SJSA1 (cell line): Measurements from ENCODE around the gene ZNF592. TPM values are rescaled to one million over a fixed set of nuclear protein-coding genes. Genes with fewer than 3 reads are reported as not detected.
"Not testable (repeated sequence)": the region's sequence is repeated elsewhere in the genome, so short reads cannot be mapped to it uniquely, and the experiment has no call there.

Experiments used
- DNase-seq, 2 experiments: peaks; one replicate each; pipeline ENCODE4 v3.0.0-alpha.2; 2015 to 2020; ENCODE audit warnings: low spot score in 2 of 2, low read depth in 1 of 2
- H3K27ac ChIP-seq: fragments of 250-450 bp; sonication (Bioruptor Pico); 2 replicates; pipeline ENCODE4 v1.5.1; 2020; ENCODE audit warnings: mild to moderate bottlenecking, moderate library complexity
- H3K27me3 ChIP-seq: fragments of 250-450 bp; sonication (Bioruptor Pico); replicated peaks from 2 replicates; pipeline ENCODE4 v1.5.1; 2020; ENCODE audit warnings: mild to moderate bottlenecking, moderate library complexity
- H3K36me3 ChIP-seq: fragments of 250-450 bp; sonication (Bioruptor Pico); 2 replicates; pipeline ENCODE4 v1.5.1; 2020; ENCODE audit warnings: mild to moderate bottlenecking
- H3K4me1 ChIP-seq: fragments of 250-450 bp; sonication (Bioruptor Pico); replicated peaks from 2 replicates; pipeline ENCODE4 v1.6.1; 2021; ENCODE audit warnings: mild to moderate bottlenecking
- H3K4me3 ChIP-seq: fragments of 250-450 bp; sonication (Bioruptor Pico); 2 replicates; pipeline ENCODE4 v1.5.1; 2020; ENCODE audit warnings: mild to moderate bottlenecking
- H3K9me3 ChIP-seq: fragments of 250-450 bp; sonication (Bioruptor Pico); replicated peaks from 2 replicates; pipeline ENCODE4 v1.5.1; 2020; ENCODE audit warnings: mild to moderate bottlenecking
- total RNA-seq: library from RNA; depleted of rRNA; stranded (reverse); fragments of >200 nt; shearing (Covaris generic); gene quantifications from 2 replicates; pipeline ENCODE4 v1.2.3, GENCODE V29; 2014

ZNF592 gene
- total RNA-seq, 1 experiment from 2014 or later: 10.4 TPM

GRCh38 chr15:84734794-84735479, 13.5 kb upstream of the ZNF592 start:
- Histone ChIP-seq H3K4me3 (no peak overlapping the region), H3K27ac (no peak overlapping the region), H3K27me3 (no peaks in the 10 kb centered on the region), H3K4me1 (peaks cover 20% of the 10 kb centered on the region), H3K36me3 (no peaks in the 10 kb centered on the region), H3K9me3 (no peaks in the 10 kb centered on the region)
- peak; percentile 18 to 49 for DNase-seq

- DNase-seq, H3K27me3 ChIP-seq, H3K36me3 ChIP-seq, H3K9me3 ChIP-seq, H3K4me3 ChIP-seq, H3K27ac ChIP-seq: not testable (repeated sequence)
- peaks cover 20% of the 10 kb centered on the region for H3K4me1 ChIP-seq
Measured at GRCh38 chr15:84735480-84736061, 12.8 kb upstream of the ZNF592 start.

- Histone ChIP-seq H3K4me3 (no peak overlapping the region), H3K4me1 (peaks cover 20% of the 10 kb centered on the region), H3K27ac (no peak overlapping the region), H3K9me3 (no peaks in the 10 kb centered on the region), H3K36me3 (no peaks in the 10 kb centered on the region), H3K27me3 (no peaks in the 10 kb centered on the region)
- DNase-seq: no peak
Measured at GRCh38 chr15:84736375-84736774, 12.0 kb upstream of the ZNF592 start.

GRCh38 chr15:84737005-84737404, 11.4 kb upstream of the ZNF592 start:
- H3K36me3 ChIP-seq: no peaks in the 10 kb centered on the region
- no peaks in the 10 kb centered on the region for H3K27me3 ChIP-seq
- no peak overlapping the region for H3K4me3 ChIP-seq
- peaks cover 20% of the 10 kb centered on the region for H3K4me1 ChIP-seq
- H3K9me3 ChIP-seq: no peaks in the 10 kb centered on the region
- no peak for DNase-seq
- H3K27ac ChIP-seq: no peak overlapping the region

- DNase-seq: no peak
- Histone ChIP-seq H3K27me3 (no peaks in the 10 kb centered on the region), H3K4me1 (peaks cover under 1% of the 10 kb centered on the region), H3K4me3 (no peak overlapping the region), H3K27ac (no peak overlapping the region), H3K36me3 (no peaks in the 10 kb centered on the region), H3K9me3 (no peaks in the 10 kb centered on the region)
Measured at GRCh38 chr15:84740691-84741090, 7.7 kb upstream of the ZNF592 start.

GRCh38 chr15:84741121-84741520, 7.3 kb upstream of the ZNF592 start:
- Histone ChIP-seq H3K4me3 (no peak overlapping the region), H3K27me3 (no peaks in the 10 kb centered on the region), H3K36me3 (no peaks in the 10 kb centered on the region), H3K4me1 (no peaks in the 10 kb centered on the region), H3K9me3 (no peaks in the 10 kb centered on the region), H3K27ac (no peak overlapping the region)
- no peak for DNase-seq

- H3K36me3 ChIP-seq: peaks cover 3% of the 10 kb centered on the region
- H3K9me3 ChIP-seq: no peaks in the 10 kb centered on the region
- no peaks in the 10 kb centered on the region for H3K27me3 ChIP-seq
- H3K27ac ChIP-seq: peak overlapping the region; percentile 80
- peak overlapping the region; percentile 95 for H3K4me3 ChIP-seq
- peaks cover 18% of the 10 kb centered on the region for H3K4me1 ChIP-seq
- peak; percentile 75 to 77 for DNase-seq
Measured at GRCh38 chr15:84747416-84748273, 747 bp upstream of the ZNF592 start.

- H3K36me3 ChIP-seq: peaks cover 16% of the 10 kb centered on the region
- peak overlapping the region; percentile 95 for H3K4me3 ChIP-seq
- H3K9me3 ChIP-seq: no peaks in the 10 kb centered on the region
- H3K27me3 ChIP-seq: no peaks in the 10 kb centered on the region
- DNase-seq: peak; percentile 49 to 53
- H3K4me1 ChIP-seq: peaks cover 22% of the 10 kb centered on the region
- peak overlapping the region; percentile 59 for H3K27ac ChIP-seq
Measured at GRCh38 chr15:84749111-84749991, 959 bp downstream of the ZNF592 start.

GRCh38 chr15:84750583-84751092, 2.2 kb downstream of the ZNF592 start:
- H3K4me3 ChIP-seq: no peak overlapping the region
- no peak for DNase-seq
- H3K9me3 ChIP-seq: no peaks in the 10 kb centered on the region
- peaks cover 16% of the 10 kb centered on the region for H3K36me3 ChIP-seq
- no peaks in the 10 kb centered on the region for H3K27me3 ChIP-seq
- no peak overlapping the region for H3K27ac ChIP-seq
- peaks cover 22% of the 10 kb centered on the region for H3K4me1 ChIP-seq

- H3K36me3 ChIP-seq: peaks cover 16% of the 10 kb centered on the region
Measured at GRCh38 chr15:84751721-84752120, 3.3 kb downstream of the ZNF592 start.

GRCh38 chr15:84752195-84752594, 3.8 kb downstream of the ZNF592 start:
- H3K36me3 ChIP-seq: peaks cover 16% of the 10 kb centered on the region

More at GRCh38 chr15:84751721-84752120, 3.3 kb downstream of the ZNF592 start:
- not testable (repeated sequence) for H3K4me3 ChIP-seq, H3K9me3 ChIP-seq, H3K27ac ChIP-seq, H3K27me3 ChIP-seq, DNase-seq
- peaks cover 22% of the 10 kb centered on the region for H3K4me1 ChIP-seq

GRCh38 chr15:84752700-84753099, 4.3 kb downstream of the ZNF592 start:
- no peak overlapping the region for H3K27ac ChIP-seq
- no peak for DNase-seq
- no peaks in the 10 kb centered on the region for H3K27me3 ChIP-seq
- no peaks in the 10 kb centered on the region for H3K9me3 ChIP-seq
- H3K4me3 ChIP-seq: no peak overlapping the region
- H3K36me3 ChIP-seq: peaks cover 16% of the 10 kb centered on the region
- peaks cover 16% of the 10 kb centered on the region for H3K4me1 ChIP-seq

More at GRCh38 chr15:84752195-84752594, 3.8 kb downstream of the ZNF592 start:
- Histone ChIP-seq H3K4me3 (no peak overlapping the region), H3K27me3 (no peaks in the 10 kb centered on the region), H3K27ac (no peak overlapping the region), H3K9me3 (no peaks in the 10 kb centered on the region), H3K4me1 (peaks cover 20% of the 10 kb centered on the region)
- DNase-seq: no peak

GRCh38 chr15:84754889-84755288, 6.5 kb downstream of the ZNF592 start:
- H3K27ac ChIP-seq, DNase-seq, H3K9me3 ChIP-seq, H3K27me3 ChIP-seq, H3K4me3 ChIP-seq: not testable (repeated sequence)
- peaks cover 13% of the 10 kb centered on the region for H3K36me3 ChIP-seq
- peaks cover 13% of the 10 kb centered on the region for H3K4me1 ChIP-seq
